ENCODE results near the gene SLC25A26. TPM values are rescaled to one million over a fixed set of nuclear protein-coding genes. Genes with fewer than 3 reads are reported as not detected.

SLC25A26 gene
- polyA plus RNA-seq, 1 experiment = 16.4 TPM

DNA sequence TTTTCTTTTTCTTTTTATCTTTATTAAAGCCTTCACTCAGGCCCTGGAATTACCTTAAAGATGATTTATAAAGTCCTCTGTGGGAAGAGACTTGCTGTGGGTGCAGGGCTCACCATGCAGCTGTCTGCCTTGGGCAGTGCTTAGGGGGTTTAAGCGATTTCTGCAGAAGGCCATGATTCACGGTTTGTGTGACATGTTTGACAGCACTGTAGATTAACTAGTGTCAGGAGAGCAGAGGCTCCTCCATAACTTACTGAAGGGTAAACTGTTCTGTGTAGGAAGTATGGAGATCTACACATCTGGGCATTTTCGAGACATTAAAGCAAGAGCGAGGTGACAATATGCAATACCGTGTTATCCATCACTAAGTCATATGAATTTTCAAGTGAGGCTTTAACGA, 142.3 kb downstream of the SLC25A26 start:
- POLR2A ChIA-PET = no interaction called here
- CTCF ChIA-PET = interaction anchor here (1.1 to 1.3 kb wide), 2 partner anchors 15 to 86 kb away, joined by 3 read pairs; no protein-coding TSS in a partner anchor
- H3K4me3 ChIP-seq (ENCODE audit: low read depth, low read length) = no peak overlapping the region
- H3K9me3 ChIP-seq (ENCODE audit: control insufficient read depth, insufficient read depth, low read length) = no peaks in the 10 kb centered on the region
- H3K27ac ChIP-seq (ENCODE audit: low read depth, low read length) = no peak overlapping the region
- DNase-seq (ENCODE audit: low read depth, low spot score) = no peak
- H3K27me3 ChIP-seq (ENCODE audit: control insufficient read depth, insufficient read depth, low read length) = no peaks in the 10 kb centered on the region
- TF ChIP-seq, protein P1, sequence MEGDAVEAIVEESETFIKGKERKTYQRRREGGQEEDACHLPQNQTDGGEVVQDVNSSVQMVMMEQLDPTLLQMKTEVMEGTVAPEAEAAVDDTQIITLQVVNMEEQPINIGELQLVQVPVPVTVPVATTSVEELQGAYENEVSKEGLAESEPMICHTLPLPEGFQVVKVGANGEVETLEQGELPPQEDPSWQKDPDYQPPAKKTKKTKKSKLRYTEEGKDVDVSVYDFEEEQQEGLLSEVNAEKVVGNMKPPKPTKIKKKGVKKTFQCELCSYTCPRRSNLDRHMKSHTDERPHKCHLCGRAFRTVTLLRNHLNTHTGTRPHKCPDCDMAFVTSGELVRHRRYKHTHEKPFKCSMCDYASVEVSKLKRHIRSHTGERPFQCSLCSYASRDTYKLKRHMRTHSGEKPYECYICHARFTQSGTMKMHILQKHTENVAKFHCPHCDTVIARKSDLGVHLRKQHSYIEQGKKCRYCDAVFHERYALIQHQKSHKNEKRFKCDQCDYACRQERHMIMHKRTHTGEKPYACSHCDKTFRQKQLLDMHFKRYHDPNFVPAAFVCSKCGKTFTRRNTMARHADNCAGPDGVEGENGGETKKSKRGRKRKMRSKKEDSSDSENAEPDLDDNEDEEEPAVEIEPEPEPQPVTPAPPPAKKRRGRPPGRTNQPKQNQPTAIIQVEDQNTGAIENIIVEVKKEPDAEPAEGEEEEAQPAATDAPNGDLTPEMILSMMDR (IDR thresholded peaks at IDR 0.05; ENCODE audit: low read depth, low read length) = no peak

- Histone ChIP-seq H3K9me3 (ENCODE audit: control insufficient read depth, insufficient read depth, low read length) (no peaks in the 10 kb centered on the region), H3K27ac (ENCODE audit: low read depth, low read length) (no peak overlapping the region), H3K4me3 (ENCODE audit: low read depth, low read length) (no peak overlapping the region), H3K27me3 (ENCODE audit: control insufficient read depth, insufficient read depth, low read length) (no peaks in the 10 kb centered on the region)
- ChIA-PET POLR2A (no interaction called here), CTCF (no interaction called here)
- TF ChIP-seq, protein P1 (IDR thresholded peaks at IDR 0.05; ENCODE audit: low read depth, low read length) = no peak
- no peak for DNase-seq (ENCODE audit: low read depth, low spot score)
These were observed 144.3 kb downstream of the SLC25A26 start for GRCh38 chr3:66365080-66365479.

- ChIA-PET POLR2A (no interaction called here), CTCF (interaction anchor here (1.2 to 1.8 kb wide), 2 partner anchors 11 to 41 kb away, joined by 3 to 6 read pairs; no protein-coding TSS in a partner anchor)
- Histone ChIP-seq H3K27me3 (ENCODE audit: control insufficient read depth, insufficient read depth, low read length) (no peaks in the 10 kb centered on the region), H3K4me3 (ENCODE audit: low read depth, low read length) (no peak overlapping the region), H3K27ac (ENCODE audit: low read depth, low read length) (no peak overlapping the region), H3K9me3 (ENCODE audit: control insufficient read depth, insufficient read depth, low read length) (no peaks in the 10 kb centered on the region)
- TF ChIP-seq, protein P1 (IDR thresholded peaks at IDR 0.05; ENCODE audit: low read depth, low read length) = no peak
- no peak for DNase-seq (ENCODE audit: low read depth, low spot score)
These were observed 145.9 kb downstream of the SLC25A26 start for GRCh38 chr3:66366747-66367146.

DNA sequence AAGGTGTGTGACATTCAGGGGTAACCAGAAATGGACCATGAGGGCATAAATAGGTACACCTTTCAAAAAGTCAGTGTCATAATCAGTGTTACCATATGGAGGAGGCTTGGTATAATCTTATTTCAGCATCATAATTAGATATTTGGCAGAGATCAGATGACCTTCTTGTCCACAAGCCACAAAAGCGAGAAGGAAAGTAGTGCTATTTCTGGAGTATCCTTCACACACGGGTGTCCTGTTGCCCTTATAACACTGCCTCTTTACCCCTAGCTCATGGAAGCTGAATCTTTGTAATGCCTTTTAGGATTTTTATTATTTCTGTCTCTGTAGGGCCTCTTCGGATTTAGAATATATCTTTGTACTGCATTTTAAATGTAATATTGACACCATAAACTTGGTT, 147.2 kb downstream of the SLC25A26 start:
- H3K27ac ChIP-seq (ENCODE audit: low read depth, low read length) = no peak overlapping the region
- H3K4me3 ChIP-seq (ENCODE audit: low read depth, low read length) = no peak overlapping the region
- no peaks in the 10 kb centered on the region for H3K9me3 ChIP-seq (ENCODE audit: control insufficient read depth, insufficient read depth, low read length)
- TF ChIP-seq, protein P1 (IDR thresholded peaks at IDR 0.05; ENCODE audit: low read depth, low read length) = no peak
- DNase-seq (ENCODE audit: low read depth, low spot score) = no peak
- H3K27me3 ChIP-seq (ENCODE audit: control insufficient read depth, insufficient read depth, low read length) = no peaks in the 10 kb centered on the region
- POLR2A ChIA-PET = no interaction called here
- CTCF ChIA-PET = interaction anchor here (1.8 kb wide), 1 partner anchor 10 kb away, joined by 6 read pairs; no protein-coding TSS in a partner anchor

- TF ChIP-seq, protein P1 (IDR thresholded peaks at IDR 0.05; ENCODE audit: low read depth, low read length) = no peak
- H3K27me3 ChIP-seq (ENCODE audit: control insufficient read depth, insufficient read depth, low read length) = no peaks in the 10 kb centered on the region
- CTCF ChIA-PET = no interaction called here
- no peak overlapping the region for H3K4me3 ChIP-seq (ENCODE audit: low read depth, low read length)
- H3K9me3 ChIP-seq (ENCODE audit: control insufficient read depth, insufficient read depth, low read length) = no peaks in the 10 kb centered on the region
- no peak for DNase-seq (ENCODE audit: low read depth, low spot score)
- H3K27ac ChIP-seq (ENCODE audit: low read depth, low read length) = no peak overlapping the region
- POLR2A ChIA-PET = no interaction called here
These were observed 149.4 kb downstream of the SLC25A26 start for GRCh38 chr3:66370179-66370578.
